H9 (cell line): Measurements from ENCODE around the gene CRYBA2. TPM values are rescaled to one million over a fixed set of nuclear protein-coding genes. Genes with fewer than 3 reads are reported as not detected.

Source experiments
- DNase-seq: peaks from one replicate; pipeline ENCODE4 v3.0.0-alpha.2; 2017
- H2AFZ ChIP-seq: one replicate; pipeline ENCODE4 v1.6.1; 2013; ENCODE audit warnings: mild to moderate bottlenecking, low read length, control low read depth, moderate library complexity
- H2AK5ac ChIP-seq: 2 replicates; pipeline ENCODE4 v1.6.1; 2013; ENCODE audit warnings: low read length, control low read depth, mixed read lengths; ENCODE audit not compliant: insufficient read length
- H2BK120ac ChIP-seq: one replicate; pipeline ENCODE4 v1.6.1; 2013; ENCODE audit warnings: low read depth, mild to moderate bottlenecking, low read length, control low read depth, inconsistent platforms; ENCODE audit not compliant: poor library complexity, severe bottlenecking
- H2BK12ac ChIP-seq: 2 replicates; pipeline ENCODE4 v1.6.1; 2013; ENCODE audit warnings: low read length, control low read depth, mixed read lengths, low read depth; ENCODE audit not compliant: insufficient read length
- H2BK15ac ChIP-seq: 2 replicates; pipeline ENCODE4 v1.6.1; 2013; ENCODE audit warnings: low read depth, low read length, control low read depth
- H2BK20ac ChIP-seq: one replicate; pipeline ENCODE4 v1.6.1; 2013; ENCODE audit warnings: low read depth, mild to moderate bottlenecking, low read length, control low read depth, inconsistent platforms; ENCODE audit not compliant: poor library complexity, severe bottlenecking
- H2BK5ac ChIP-seq: 2 replicates; pipeline ENCODE4 v1.6.1; 2013; ENCODE audit warnings: low read length, control low read depth, mixed read lengths; ENCODE audit not compliant: insufficient read length
- H3K14ac ChIP-seq: 2 replicates; pipeline ENCODE4 v1.6.1; 2013; ENCODE audit warnings: low read length, control low read depth; ENCODE audit not compliant: insufficient read depth
- H3K18ac ChIP-seq: 2 replicates; pipeline ENCODE4 v1.6.1; 2013; ENCODE audit warnings: low read depth, mild to moderate bottlenecking, mixed read lengths, low read length, control low read depth; ENCODE audit not compliant: insufficient read length
- H3K23ac ChIP-seq: 2 replicates; pipeline ENCODE4 v1.6.1; 2013; ENCODE audit warnings: low read length, control low read depth, mixed read lengths, low read depth; ENCODE audit not compliant: insufficient read length
- H3K23me2 ChIP-seq: 2 replicates; pipeline ENCODE4 v1.6.1; 2013; ENCODE audit warnings: low read depth, mild to moderate bottlenecking, mixed read lengths, low read length, control low read depth; ENCODE audit not compliant: insufficient read length, poor library complexity, severe bottlenecking
- H3K27ac ChIP-seq: 2 replicates; pipeline ENCODE4 v1.5.1; 2013; ENCODE audit warnings: low read length, control low read depth, mixed read lengths, low read depth; ENCODE audit not compliant: insufficient read length
- H3K27me3 ChIP-seq: 2 replicates; pipeline ENCODE4 v1.6.1; 2013; ENCODE audit warnings: low read length, control low read depth, inconsistent platforms; ENCODE audit not compliant: insufficient read depth
- H3K4ac ChIP-seq: 2 replicates; pipeline ENCODE4 v1.6.1; 2013; ENCODE audit warnings: low read depth, mild to moderate bottlenecking, control low read depth, inconsistent platforms, low read length, moderate library complexity
- H3K4me1 ChIP-seq: 2 replicates; pipeline ENCODE4 v1.6.1; 2013; ENCODE audit warnings: low read length, control low read depth, inconsistent platforms; ENCODE audit not compliant: insufficient read depth
- H3K4me2 ChIP-seq: 2 replicates; pipeline ENCODE4 v1.6.1; 2013; ENCODE audit warnings: low read length, control low read depth, mixed read lengths; ENCODE audit not compliant: insufficient read length, insufficient read depth
- H3K56ac ChIP-seq: 2 replicates; pipeline ENCODE4 v1.6.1; 2013; ENCODE audit warnings: low read depth, mild to moderate bottlenecking, mixed read lengths, low read length, control low read depth; ENCODE audit not compliant: insufficient read length
- H3K79me1 ChIP-seq: 2 replicates; pipeline ENCODE4 v1.6.1; 2013; ENCODE audit warnings: low read depth, mild to moderate bottlenecking, moderate library complexity, low read length, control low read depth, inconsistent platforms; ENCODE audit not compliant: insufficient read depth, poor library complexity, severe bottlenecking
- H3K79me2 ChIP-seq: 2 replicates; pipeline ENCODE4 v1.6.1; 2013; ENCODE audit warnings: low read length, control low read depth, inconsistent platforms; ENCODE audit not compliant: insufficient read depth
- H3K9ac ChIP-seq: 2 replicates; pipeline ENCODE4 v1.6.1; 2013; ENCODE audit warnings: low read length, control low read depth, mixed read lengths; ENCODE audit not compliant: insufficient read length; ENCODE audit errors: extremely low read depth
- H3K9me3 ChIP-seq: one replicate; pipeline ENCODE4 v1.6.1; 2013; ENCODE audit warnings: low read depth, low read length, inconsistent platforms; ENCODE audit not compliant: control insufficient read depth
- H3T11ph ChIP-seq: one replicate; pipeline ENCODE4 v1.6.1; 2013; ENCODE audit warnings: mild to moderate bottlenecking, low read length, control low read depth, inconsistent platforms
- H4K20me1 ChIP-seq: one replicate; pipeline ENCODE4 v1.6.1; 2013; ENCODE audit not compliant: control insufficient read depth, insufficient read length, insufficient read depth
- H4K5ac ChIP-seq: 2 replicates; pipeline ENCODE4 v1.6.1; 2013; ENCODE audit warnings: low read depth, mild to moderate bottlenecking, mixed read lengths, low read length, control low read depth; ENCODE audit not compliant: insufficient read length
- H4K8ac ChIP-seq: replicated peaks from 2 replicates; pipeline ENCODE4 v1.6.1; 2013; ENCODE audit warnings: low read length, control low read depth, mixed read lengths, low read depth; ENCODE audit not compliant: insufficient read length
- H4K91ac ChIP-seq: 2 replicates; pipeline ENCODE4 v1.6.1; 2013; ENCODE audit warnings: low read depth, mild to moderate bottlenecking, moderate library complexity, mixed read lengths, low read length, control low read depth; ENCODE audit not compliant: insufficient read length
- H3K27ac Mint-ChIP-seq, 3 experiments: 2 replicates in 2 of 3; 3 replicates in 1 of 3; pipeline ENCODE4 v1.8.0; 2020 to 2021; ENCODE audit warnings: mixed read lengths in 3 of 3, mild to moderate bottlenecking in 1 of 3, moderate library complexity in 1 of 3
- H3K27me3 Mint-ChIP-seq: 2 replicates; pipeline ENCODE4 v1.8.0; 2021; ENCODE audit warnings: low read depth, mild to moderate bottlenecking, moderate library complexity, mixed read lengths
- H3K36me3 Mint-ChIP-seq, 3 experiments: 2 replicates in 2 of 3; 3 replicates in 1 of 3; pipeline ENCODE4 v1.8.0; 2020 to 2021; ENCODE audit warnings: low read depth in 3 of 3, mixed read lengths in 3 of 3; ENCODE audit not compliant: insufficient read depth in 1 of 3
- H3K4me1 Mint-ChIP-seq, 2 experiments: 2 replicates each; pipeline ENCODE4 v1.8.0; 2020; ENCODE audit warnings: mixed read lengths in 2 of 2
- H3K4me3 Mint-ChIP-seq, 2 experiments: 2 replicates in 1 of 2; 3 replicates in 1 of 2; pipeline ENCODE4 v1.8.0; 2020 to 2021; ENCODE audit warnings: mild to moderate bottlenecking in 2 of 2, mixed read lengths in 2 of 2, moderate library complexity in 1 of 2
- H3K9me3 Mint-ChIP-seq, 2 experiments: 2 replicates in 1 of 2; 3 replicates in 1 of 2; pipeline ENCODE4 v1.8.0; 2020; ENCODE audit warnings: mild to moderate bottlenecking in 2 of 2, mixed read lengths in 2 of 2, moderate library complexity in 1 of 2
- CTCF ChIP-seq: fragments of 200-600 bp; sonication (generic); conservative IDR thresholded peaks from 3 replicates; pipeline ENCODE4 v1.8.0; 2021; ENCODE audit warnings: antibody characterized with exemption, mild to moderate bottlenecking
- WGBS: extraction: QIAGEN DNeasy Blood & Tissue Kit; methylation state at CpG from one replicate; pipeline ENCODE4 v1.1.7; 2013; ENCODE audit warnings: missing lambda C conversion rate, low lambda C conversion rate, mixed read lengths; ENCODE audit not compliant: insufficient read length; ENCODE audit errors: extremely low coverage; 5-methylcytosine and 5-hydroxymethylcytosine counted together
- total RNA-seq: library from RNA; stranded (reverse); gene quantifications from 2 replicates; pipeline ENCODE4 v1.2.1, GENCODE V29; 2021

The CRYBA2 gene
- total RNA-seq, 1 experiment from 2014 or later: not detected

GRCh38 chr2:218997731-218998130 lies 4.5 kb upstream of the CRYBA2 start:
- Histone ChIP-seq H3K27me3 (peaks cover 92% of the 10 kb centered on the region), H2BK15ac (no peak overlapping the region), H3K9me3 (no peaks in the 10 kb centered on the region), H3K4me1 (peaks cover 9% of the 10 kb centered on the region; the same call in 1 of the 2 replicates), H3K4ac (no peak overlapping the region), H3K18ac (no peak overlapping the region), H2BK120ac (no peak overlapping the region), H3T11ph (no peak overlapping the region), H2BK5ac (no peak overlapping the region), H3K56ac (no peak overlapping the region), H2AFZ (no peak overlapping the region), H4K8ac (no peak overlapping the region), H4K5ac (no peak overlapping the region), H3K14ac (no peak overlapping the region), H4K20me1 (no peaks in the 10 kb centered on the region), H2BK20ac (no peak overlapping the region), H3K23ac (no peak overlapping the region), H2AK5ac (no peak overlapping the region), H3K27ac (no peak overlapping the region), H3K79me1 (no peaks in the 10 kb centered on the region), H3K23me2 (peaks cover 3% of the 10 kb centered on the region), H3K9ac (no peak overlapping the region), H3K4me2 (no peak overlapping the region), H2BK12ac (no peak overlapping the region), H4K91ac (no peak overlapping the region), H3K79me2 (no peaks in the 10 kb centered on the region)
- no peaks in the 10 kb centered on the region; a peak in 1 of 7 replicates for H3K36me3 Mint-ChIP-seq
- H3K9me3 Mint-ChIP-seq: peaks cover 0 to 10% of the 10 kb centered on the region in 2 experiments; a peak in 3 of 5 replicates
- no peak for DNase-seq
- peaks cover 99% of the 10 kb centered on the region for H3K27me3 Mint-ChIP-seq
- no peak for TF ChIP-seq CTCF
- H3K4me3 Mint-ChIP-seq: no peak overlapping the region
- H3K4me1 Mint-ChIP-seq: peaks cover 31 to 45% of the 10 kb centered on the region in 2 experiments
- no peak overlapping the region for H3K27ac Mint-ChIP-seq
- WGBS: no CpG with 5 or more reads among the region's 2 CpGs
